NCI-H1436 treated with DMSO at 0.1 percent for 48 hours (cell line): ENCODE measurements around the gene NOM1.

Experiments used
- DNase-seq: peaks from one replicate; lab custom pipeline; 2025; lab: John Stamatoyannopoulos, UW

The NOM1 gene

DNA sequence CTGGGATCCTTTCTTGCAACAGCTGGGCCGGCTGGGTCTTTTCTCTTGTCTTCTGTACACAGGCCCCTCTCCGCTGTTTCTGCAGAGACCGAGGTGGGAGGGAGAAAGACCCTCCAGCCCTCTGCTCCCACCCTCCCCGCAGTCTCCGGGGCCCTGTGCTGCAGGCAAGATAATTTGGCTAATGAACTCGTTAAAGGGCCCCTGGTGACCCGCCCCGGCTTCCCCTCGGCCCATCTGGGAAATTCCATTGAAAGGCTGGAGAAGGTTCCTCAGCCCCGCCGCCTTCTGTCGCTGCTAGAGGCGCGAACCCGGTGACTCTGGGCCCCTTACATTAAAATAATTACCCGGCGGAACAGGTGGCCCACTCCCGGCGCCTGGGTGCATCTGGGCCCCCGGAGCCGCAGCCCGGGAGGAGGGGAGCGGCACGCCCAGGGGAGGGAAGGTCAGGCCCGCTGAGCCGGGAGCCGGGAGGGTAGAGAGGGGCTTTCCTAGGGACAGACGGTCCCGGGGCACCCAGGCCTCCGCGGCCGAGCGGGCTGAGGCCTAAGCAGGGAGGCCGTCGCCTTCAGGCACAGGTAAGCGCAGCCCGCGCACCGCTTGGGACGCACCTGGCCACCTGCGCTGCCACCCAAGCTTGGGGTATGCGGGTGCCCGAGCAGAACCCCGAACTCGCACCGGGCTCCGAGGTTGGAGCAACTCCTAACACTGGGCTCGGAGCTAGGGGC lies 68.3 kb downstream of the NOM1 start:
- no peak for DNase-seq

DNA sequence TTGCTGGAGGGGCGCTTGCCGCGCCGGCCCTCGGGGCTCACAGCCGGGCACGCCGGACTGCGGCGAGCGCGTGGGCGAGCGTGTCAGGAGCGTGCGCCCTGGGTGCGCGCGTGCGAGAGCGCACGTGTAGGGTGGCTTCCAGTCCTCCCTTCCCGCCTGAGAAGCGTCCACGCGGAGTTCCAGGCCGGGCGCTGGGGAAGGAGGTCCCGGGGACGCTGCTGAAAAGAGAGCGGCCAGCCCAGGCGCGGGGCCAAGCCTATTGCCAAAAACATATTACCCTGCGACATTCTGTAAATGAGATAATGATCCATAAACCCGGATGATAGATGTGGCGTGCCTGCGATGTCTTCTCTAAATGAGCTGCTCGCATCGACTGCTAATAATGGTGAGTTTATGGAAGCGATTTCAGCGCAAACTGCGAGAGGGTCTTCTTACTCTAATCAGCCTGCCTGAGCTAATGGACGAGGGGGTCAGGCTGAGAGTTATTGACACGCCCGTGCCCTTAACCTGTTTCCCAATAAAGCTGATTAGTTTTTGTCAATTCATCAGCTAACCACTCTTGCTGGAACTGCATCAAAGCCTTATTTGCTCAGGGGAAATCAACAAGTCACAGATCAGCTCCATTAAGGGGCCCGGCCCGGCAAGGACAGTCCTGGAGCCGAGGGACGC lies 69.0 kb downstream of the NOM1 start:
- no peak for DNase-seq

DNA sequence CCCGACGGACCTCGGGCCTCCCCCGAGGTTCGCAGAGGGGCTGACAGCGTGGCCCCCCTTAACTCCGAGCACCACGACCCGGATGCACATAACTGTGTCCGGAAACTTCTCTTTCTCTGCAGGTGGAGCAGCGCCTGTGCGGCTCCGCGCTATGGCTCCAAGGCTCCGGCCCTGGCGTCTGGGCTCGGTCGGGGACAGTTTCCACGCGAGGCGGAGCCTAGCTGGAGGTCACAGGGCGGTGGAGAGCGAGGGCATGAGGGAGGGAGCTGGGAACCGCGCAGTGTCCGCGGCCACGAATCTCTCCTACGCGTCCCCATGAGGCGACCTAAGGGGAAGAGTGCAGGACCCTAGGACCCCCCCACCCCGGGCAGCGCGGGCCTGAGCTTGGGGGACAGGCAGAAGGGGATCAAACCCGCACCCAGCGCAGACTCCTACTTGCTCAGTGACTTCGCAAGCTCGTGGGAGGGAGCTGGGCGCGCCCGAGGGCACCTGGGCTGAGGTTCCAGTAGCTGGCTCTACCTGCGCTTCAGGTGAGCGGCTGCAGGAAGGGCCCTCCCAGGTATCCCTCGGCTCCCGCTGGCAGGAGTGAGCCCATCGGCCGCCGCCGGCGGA lies 69.6 kb downstream of the NOM1 start:
- DNase-seq: no peak

DNA sequence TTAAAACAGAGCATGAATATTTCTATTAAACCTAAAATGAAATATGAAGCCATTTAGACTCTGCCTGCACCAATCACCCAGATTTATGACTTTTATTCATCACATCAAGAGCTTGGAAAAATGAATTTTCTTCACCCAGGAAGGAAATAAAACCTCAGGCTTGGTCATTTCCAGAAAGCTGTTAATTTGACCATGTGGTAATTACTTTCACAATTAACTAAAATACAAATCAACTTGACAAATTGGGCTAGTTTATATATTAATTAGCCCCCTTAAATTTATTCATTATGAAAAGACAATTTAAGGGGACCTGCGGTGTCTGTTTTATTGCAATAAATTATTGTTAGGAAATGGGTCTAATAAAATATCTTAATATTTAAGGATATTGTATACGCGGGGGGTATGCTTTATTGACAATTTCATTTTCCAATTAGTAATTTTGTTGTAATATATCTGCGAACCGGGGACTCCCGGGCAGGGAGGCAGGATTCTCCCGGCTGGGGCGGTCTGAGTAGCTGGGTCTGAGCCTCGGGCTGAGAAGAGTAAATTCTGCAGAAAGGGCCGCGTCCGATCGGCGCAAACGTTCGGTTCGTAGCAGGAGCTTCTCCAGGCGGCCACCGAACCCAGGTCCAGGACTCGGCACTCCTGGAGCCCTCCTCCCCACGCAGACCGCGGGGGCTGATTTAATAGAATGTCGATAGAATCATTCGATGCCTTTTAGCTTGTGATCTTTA lies 70.4 kb downstream of the NOM1 start:
- no peak for DNase-seq

DNA sequence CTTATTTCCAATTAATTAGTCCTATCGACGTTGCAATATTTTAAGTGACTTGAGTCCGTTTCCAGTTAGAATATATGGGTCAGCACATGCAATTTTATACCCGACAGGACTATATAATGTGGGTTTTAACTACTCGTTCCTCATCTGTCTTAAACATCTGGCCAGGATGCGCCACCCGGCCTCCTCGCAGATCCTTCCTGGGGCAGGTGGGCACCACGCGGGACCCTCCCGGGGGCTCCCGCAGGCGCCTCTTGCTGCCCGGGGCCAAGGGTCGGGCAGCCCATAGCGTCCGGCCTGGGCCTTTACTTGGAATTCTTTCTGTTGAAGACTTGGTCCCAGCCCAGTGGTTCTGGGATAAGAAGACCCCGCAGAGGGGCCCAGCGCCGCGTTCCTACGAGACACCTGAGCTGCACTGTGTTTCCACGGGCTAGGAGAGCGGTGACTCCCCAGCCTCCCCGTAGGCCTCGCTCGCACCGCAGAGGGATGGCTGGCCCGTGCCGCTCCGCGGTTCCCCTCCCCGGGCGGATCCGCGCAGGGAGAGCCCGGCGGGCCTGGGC lies 71.1 kb downstream of the NOM1 start:
- DNase-seq: no peak

DNA sequence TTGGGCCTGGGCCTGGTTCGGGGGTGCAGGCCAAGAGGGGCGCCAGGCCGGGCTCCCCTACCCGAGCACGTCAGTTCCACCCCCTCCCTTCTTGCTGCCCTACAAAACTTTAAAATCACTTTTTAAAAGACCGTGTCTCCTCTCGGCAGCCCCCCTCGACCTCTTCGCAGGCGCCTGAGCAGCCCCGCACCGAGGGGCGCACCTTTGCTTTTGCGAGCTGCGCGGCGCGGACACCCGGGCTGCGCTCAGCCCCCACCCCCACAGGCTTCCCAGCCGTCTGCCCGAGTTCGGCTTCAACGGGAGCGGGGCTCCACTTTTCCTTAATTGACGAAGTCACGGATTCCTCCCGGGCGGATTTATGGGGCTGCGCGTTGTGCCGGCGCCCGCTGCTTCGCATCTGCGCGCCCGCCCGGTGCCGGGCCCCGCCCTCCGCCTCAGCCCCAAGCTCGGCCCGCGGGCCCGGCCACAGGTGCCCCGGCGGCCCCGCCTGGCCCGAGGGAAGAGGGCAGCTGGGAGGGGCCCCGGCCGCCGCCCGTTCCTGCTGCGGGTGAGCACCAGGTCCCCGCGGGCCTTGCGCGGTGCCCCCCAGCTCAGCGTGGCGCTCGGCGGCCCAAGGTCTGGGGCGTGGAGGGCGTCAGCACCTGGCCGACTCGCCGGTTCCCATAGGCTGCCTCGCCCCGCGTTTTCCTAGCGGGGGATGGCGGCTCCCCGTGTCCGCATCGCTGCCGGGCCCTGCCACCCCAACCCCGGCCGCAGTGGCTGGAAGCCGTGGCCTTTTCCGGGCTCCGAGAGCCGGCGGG lies 71.8 kb downstream of the NOM1 start:
- no peak for DNase-seq

DNA sequence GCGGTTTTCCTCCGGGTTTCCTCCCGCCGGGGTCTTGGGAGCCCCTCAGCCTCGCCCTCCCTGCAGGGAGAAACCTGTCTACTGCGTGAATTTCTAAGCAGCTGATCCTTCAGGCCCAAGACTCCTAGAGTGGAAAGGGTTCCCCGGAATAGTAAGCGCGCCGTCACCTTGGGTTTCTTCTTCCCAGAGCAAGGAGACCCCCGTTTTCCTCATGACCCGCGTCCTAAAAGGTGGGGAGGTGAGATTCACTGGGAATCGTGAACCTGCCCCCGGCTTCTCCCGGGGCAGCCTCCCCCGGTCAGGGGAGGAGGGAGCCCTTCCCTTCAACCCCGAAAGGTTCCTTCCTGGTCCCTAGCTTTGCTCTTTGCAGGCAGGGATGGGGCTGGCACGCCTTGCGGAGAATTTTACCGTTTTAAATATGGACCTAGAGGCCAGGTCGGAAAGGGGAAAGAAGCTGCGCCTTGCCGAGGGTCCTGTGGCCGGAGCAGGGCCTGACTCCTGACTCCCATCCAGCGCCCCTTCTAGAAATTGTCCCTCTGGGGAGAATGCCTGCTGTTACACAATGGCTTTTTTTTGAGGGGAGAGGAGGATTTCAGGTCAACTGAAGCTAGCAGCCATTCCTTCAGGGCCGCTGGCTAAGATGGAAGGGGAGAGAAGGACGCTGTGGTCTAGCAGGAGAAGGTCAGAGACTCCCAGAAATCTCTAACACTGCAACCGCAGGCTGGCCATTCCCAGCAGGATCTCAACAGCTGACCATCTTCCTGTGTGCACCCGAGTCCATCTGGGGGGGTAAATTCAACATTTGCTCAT lies 72.6 kb downstream of the NOM1 start:
- no peak for DNase-seq
